Stimulated activated CD4-positive, alpha-beta T cell treated with anti-CD3 and anti-CD28 coated beads, Interleukin-4, amount 100 ng/mL, for 48 hours (primary cell): ENCODE results near the gene NEDD4L.

Experiments
- DNase-seq, 2 donors: peaks; one replicate each; pipeline ENCODE4 v3.0.0-alpha.2; 2020; ENCODE audit warnings: low read depth in 2 of 2

Gene NEDD4L

DNA sequence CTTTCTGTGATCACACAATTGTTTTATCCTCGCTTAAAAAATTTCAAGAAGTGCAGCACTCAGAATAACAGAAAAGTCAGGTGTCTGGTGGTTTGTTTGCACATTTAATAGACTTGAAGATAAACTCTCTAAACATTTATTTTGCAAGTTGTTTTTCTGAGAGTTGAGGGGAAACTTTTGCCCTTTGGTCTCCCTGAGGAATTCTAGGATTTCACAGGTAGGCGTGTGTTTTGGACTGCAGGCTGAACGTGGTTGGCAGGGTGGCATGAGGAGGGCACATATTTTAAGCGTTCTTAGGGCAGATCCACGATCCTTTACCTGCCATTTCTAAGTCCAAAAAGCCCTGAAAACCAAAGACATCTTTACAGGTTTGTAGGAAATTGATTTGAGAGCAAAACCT, 188.6 kb downstream of the NEDD4L start:
- no peak for DNase-seq

DNA sequence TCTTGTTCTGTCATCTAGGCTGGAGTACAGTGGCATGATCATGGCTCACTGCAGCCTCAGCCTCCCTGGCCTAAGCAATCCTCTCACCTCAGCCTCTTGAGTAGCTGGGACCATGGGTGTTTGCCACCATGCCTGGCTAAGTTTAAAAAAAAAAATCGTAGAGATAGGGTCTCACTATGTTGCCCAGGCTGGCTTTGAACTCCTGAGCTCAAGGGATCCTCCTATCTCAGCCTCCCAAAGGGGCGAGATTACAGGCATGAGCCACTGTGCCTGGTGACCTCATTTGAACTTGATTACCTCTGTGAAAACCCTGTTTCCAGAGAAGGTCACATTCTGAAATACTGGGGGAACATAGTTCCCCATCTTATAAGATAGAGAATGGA, 190.3 kb downstream of the NEDD4L start:
- DNase-seq, result no peak

DNA sequence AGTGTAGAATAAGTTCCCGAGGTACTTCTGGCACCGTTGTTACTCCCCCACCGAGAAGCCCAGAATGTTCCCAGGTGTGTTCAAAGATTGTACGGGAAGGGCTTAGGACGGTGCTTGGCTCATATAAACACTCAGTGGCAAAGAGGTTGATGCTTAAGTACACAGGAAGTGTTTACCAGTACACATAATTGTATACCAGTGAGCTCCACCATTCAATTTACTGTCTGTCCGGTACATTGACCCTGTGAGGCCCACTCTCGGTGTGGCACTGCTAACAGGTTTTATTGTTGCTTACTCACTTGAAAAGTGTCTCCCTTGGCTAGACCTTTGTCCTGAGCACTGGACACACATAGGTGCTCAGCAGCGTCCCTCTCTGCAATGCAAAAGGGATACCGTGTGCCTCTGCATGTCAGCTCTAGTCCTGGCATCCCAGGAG, 191.0 kb downstream of the NEDD4L start:
- DNase-seq, result no peak

DNA sequence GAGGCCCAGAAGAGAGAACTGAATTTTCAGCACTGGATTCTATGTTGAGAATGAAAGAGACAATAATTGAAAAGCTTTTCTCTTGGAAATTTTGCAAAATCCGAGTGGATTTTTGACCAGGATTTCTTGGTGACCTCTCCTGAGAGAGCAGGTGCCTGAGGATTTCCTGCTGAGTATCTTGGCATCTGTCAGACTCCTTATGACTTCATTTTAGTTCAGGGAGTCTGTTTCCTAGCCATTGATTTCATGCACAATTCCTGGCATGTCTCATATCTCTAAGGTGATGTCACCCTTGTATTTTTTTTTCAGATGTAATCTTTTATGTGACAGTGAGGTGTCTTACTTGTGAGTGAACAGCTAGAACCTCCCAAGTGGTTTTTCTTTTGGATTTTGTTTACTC, 195.9 kb downstream of the NEDD4L start:
- DNase-seq, result no peak

DNA sequence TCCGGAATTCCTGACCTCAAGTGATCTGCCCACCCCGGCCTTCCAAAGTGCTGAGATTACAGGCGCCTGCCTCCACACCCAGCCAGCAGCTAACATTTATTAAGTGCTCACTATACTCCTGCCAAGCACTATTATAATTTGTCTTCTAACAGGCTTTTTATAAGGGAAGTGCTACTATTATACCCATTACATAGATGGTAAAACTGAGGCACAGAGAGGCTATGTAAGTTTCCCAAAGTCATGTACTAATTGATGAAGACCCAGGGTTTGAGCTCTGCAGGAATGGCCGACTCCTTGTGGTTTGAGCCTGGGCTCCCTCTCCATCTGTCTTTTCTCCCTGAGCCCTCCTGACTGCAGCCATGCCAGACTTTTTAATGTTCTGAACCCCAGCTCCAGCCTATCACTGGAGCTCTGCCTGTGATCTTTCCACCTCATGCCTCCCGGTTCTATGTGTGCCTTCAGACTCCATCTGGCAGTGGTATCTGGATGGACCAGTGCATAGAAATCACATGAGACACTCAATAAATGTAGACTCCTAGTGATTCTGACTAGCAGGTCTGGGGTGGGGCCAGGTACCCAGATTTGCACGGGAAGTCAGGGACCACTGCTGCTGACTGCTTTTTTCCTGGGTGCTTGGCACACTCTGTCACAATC, 197.1 kb downstream of the NEDD4L start:
- DNase-seq, result no peak

DNA sequence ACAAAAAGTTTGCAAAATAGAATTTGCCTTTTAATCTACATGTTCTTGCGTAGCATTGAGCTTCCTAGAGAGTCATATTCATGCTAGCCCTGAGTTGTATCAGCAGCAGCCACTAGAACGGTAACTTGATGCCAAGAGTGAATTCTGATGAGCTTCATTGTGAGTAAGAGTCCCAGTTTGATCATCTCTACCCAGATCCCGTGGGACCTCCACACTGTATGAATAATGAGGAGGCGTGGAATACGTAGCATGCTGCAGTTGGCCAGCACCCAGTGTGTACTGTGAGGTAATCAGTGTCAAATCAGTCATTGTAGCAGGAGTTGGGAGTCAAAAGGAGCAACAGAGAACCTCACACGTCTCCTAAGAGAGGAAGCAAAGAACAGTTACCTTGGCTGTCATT, 197.9 kb downstream of the NEDD4L start:
- DNase-seq, result no peak

DNA sequence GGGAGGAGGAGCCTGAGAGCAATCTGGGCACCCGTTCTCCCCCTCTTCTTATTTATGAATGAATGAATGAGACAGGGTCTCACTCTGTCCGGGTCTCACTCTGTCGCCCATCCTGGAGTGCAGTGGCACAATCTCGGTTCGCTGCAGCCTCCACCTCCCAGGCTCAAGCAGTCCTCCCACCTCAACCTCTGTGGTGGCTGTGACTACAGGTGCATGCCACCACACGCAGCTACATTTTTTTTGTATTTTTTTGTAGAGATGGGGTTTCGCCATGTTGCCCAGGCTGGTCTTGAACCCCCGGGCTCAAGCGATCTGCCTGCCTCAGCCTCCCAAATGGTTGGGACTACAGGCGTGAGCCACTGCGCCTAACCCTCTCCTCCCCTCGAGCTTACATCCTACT, 198.4 kb downstream of the NEDD4L start:
- DNase-seq, result no peak

DNA sequence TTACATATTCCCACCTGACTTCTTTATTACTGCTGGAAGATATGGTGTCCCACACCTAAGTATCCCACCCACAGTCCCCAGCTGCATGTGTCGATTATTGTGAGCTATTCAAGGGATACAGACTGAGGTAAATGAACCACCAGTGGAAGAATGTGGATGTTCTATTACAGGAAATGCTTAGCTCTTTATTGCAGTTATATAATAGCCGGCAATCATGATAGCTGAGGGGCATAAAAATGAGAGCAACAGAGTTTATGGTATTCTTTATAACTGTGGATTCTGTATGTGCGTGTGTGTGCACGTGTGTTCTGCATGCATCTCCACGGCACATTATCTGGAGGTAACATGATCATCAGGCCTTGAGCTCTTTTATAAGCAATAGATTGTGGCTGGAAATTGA, 198.9 kb downstream of the NEDD4L start:
- DNase-seq, result no peak

DNA sequence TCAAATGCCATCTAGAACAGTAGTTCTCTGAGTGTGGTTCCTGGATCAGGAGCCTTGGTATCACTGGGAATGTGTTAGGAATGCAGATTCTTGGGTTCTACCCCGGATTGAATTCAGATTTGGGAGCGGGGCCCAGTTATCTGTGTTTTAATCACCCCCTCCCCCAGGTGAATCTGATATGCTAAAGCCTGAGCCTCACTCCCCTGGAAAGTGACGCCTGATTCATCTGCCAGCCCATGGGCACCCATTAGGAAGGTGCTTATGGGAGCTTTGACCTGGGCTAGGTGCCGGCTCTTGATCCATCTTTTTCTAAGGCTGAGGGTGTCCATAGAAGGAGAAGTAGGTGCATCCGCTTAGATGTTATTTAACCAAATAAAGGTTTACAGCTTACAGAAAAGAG, 199.4 kb downstream of the NEDD4L start:
- no peak for DNase-seq

DNA sequence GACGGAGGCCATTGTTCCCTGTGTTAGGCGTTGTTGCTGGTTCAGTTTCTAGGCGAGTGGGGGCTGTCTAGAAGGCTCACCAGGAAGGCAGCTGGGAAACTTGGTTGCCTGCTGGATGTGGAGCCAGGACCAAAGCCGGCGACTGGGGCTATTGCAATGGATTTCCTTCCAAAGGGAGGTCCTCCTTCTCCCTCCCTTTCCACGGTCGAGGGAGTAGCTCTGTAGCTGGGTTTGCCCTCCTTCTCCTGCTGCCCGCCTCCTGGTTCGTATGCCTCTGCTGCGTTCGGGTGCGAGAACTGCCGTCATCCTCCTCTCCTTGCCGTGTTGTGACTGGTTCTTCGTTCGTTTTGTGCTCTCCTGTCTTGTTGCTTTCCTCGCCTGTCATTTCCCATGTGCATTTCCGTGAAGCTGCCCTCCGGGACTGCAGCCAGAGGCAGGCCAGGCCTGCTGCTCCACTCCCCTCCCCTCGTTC, 203.4 kb downstream of the NEDD4L start:
- no peak for DNase-seq

DNA sequence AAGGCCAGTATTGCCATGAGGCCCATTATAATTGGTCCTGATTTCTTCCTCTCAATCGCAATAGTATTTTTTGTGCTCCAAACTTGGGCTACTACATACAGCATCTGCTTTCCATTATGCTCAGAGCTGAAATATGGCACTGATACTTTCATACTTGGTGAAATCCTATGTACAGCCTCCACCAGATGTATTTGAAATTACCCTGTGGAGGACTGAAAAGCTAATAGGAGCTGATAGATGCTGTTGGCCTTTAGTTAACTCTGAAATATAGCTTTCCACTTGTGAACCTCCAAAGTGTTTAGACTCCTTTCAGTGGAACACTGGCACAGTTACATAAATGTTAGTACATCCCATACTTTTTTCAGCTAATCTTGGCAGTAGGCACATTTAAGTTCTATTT, 205.7 kb downstream of the NEDD4L start:
- no peak for DNase-seq

DNA sequence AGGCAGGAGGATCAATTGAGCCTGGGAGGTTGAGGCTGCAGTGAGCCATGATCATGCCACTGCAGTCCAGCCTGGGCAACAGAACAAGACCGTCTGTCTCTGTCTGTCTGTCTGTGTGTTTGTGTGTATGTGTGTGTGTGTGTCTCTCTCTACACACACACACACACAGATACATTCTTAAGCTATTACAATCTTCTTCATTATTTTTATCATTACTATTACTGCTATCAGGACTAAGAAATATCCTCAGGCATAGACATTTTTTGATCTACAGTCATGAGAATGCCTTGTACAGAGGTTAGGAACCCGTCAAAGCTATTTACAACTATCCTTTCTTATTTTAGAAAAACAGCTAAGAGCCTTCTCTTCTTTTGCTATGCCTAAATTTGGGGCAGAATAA, 207.4 kb downstream of the NEDD4L start:
- no peak for DNase-seq

DNA sequence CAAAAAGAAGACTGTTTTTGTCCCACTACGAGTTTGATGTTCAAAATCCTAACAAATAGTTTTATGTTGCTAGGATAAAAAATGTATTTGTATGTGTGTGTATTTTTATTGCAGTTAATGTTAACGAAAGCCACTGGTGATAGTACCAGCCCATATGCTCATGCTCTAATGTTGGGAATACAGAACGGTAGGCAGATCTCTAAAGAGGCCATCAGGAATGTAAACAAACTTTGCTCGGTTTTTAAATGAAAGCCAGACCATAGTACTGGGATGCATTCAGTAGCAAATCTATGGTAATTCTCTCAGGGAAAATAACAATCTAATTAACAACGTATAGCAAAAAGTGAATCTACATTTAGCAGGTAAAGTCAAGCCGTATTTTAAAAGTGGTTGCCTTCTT, 208.1 kb downstream of the NEDD4L start:
- no peak for DNase-seq

DNA sequence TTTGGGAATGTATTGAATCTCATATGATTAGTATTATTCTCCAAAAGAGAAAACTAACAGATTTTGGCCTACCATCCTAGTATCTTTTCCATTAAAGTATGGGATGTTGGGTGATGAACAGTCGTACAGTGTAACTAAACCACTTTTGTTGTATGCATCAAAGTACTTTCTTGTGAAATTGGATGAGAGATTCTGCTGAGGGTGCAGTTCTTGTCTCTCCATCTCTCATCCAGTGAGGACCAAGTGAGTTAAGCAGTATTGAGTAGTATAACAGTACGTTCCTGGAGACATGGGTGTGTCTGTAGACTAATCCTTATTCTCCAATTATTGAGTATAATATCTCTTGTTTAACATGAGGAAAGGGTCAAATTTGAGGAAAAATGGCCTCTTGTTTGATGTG, 209.3 kb downstream of the NEDD4L start:
- DNase-seq, result no peak

DNA sequence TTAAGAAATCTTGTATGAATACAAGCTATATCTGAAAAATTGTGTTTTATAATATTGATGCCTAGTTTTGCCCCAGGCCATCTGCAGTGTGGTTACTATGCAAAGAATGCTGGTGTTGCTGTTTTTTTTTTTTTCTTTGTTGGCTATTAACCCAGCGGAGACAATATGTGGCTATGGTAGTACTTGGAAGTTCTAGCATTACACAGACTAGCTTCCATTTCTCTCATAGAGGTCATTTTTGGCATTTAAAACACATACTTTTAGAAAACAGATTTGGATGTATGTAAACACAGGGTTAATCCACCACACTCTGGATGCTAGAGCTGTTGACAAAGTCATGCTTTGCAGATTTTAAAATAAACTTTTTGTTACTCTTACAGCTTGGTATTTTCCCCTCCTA, 209.8 kb downstream of the NEDD4L start:
- no peak for DNase-seq

DNA sequence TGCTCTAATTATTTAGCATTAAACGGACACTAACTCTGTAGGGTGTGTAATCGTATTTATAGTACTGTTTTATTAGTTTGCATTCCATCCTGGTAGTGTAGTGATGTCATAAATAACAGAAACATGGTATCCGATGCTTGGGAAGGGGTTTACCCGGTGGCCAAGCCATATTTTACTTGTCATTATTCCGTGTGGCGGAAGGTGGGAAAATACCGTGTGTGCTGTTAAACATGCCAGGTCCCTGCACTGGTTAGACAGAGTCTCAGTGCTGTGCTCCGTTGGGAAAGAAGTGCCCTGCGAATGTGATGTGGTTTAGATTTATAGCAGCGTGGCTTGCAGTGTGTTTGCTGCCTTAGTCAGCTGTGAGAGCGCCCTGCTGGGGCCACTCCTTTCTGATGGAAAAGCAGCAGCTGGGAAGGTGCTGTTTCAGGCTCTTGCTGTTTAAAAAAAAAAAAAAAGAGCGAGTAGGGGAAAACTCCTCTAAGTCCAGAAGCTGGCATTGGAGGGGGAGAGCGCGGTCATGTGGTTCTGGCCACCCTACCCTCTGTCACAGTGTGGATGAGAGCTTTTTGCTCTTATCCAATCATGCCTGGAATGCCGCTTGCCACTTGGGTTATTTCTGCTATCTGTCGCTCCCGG, 211.0 kb downstream of the NEDD4L start:
- no peak for DNase-seq

DNA sequence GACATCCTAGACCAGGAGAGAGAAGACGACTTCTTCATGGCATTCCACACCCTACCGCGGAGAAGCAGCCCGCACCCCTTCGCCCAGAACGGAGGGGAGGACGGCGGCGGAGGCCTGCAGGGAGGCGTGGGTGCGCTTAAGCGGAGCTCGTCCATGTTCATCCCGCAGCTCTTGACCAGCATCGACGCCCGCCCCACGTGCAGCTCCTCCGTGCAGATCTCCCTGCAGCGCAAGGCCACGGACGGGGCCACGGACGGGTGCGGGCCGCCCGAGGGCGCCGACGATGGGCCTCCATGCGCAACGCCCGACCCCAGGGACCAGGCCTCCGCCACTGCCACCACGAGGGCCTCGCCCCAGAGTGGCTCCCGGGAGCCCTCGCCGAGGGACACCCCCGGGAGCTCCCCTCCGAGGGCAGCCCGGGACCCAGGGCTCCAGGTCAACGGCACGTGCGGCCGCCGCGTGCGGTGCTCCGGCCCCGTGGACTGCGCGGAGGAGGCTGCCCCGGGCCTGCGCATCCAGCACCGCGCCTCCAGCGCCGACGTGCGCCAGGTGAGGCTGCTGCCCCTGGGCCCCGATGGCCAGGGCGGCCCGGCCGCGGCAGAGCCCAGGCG, 211.8 kb downstream of the NEDD4L start:
- DNase-seq, result no peak

DNA sequence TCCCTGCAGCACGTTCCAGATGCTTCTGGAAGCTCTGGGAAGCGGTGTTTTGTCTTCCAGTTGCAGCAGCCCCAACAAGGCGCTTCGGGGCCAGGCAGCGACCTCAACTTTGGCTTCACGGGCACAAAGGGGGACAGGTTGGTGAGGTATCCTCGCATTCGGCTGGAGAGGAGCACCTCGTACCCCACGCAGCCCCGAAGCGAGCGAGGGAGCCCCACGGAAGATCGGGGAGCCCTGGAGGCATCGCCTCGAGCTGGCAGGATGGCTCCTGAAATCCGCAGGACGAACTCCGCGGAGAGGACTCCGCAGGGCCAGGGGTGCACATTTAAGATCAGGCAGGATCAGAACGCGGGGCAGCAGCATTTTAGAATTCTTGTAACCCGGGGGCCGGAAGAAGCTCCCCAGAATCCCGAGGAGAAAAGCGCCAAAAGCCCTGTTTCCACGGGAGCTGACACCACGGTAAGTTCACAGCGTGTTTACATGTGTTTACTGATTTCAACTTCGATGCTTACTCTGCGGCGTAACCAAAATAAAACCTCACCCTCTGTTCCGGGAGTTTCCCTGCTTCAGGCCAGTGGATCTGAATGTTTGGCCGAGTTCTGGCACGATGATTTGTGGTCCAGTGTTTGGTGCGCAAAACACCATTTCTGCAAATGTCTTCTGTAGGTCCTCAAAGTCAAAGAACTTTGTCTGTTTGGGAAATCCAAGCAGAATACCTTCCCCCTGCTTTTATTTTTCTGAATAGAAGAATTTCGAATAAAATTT, 212.5 kb downstream of the NEDD4L start:
- DNase-seq, result no peak

DNA sequence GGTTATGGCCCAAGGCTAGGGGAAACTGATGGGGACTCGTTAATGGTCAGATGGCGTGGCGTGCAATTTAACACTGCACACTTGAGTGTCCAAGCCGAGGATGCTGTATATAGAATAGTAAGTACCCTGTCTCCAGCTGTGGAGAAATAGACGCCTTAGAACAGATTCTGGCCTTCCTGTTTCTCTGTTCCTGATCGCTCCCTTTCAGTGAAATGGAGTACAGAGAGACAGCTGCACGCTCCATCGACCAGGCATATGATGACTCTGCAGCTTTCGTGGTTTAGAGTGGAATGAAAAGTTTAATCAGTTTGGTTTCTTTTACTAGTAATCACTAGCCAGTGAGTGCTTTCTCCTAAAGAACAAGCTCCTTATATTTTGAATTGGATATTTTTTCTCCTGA, 213.4 kb downstream of the NEDD4L start:
- no peak for DNase-seq

DNA sequence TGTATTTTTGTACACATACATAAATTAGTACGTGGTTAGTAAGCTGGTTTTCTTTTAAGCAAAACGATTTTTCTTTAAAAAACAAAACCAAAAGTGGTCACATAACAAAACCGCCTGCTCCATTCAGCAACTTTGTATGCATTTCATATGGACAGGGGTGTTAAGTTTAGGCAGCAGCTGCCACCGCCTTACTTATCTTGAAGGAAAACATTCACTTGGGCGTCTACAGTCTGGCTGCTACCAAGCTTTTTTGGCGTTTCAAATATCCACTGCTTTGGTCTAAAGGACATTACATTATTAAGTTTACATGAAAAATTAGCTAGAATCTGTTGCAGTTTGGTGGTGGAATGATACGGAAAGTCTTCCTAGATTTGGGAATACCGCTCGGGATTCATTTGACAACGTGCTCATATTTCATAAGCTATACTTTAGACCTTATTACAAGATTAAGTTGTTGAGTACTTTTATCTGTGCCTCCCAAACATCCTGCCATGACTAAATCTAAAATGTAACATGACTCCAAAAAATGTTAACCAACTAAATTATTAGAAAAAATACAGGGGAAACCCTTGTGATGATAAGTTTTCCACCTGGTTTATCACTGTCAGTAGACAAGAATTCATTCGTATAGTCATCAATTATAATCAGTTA, 214.8 kb downstream of the NEDD4L start:
- DNase-seq, result no peak

DNA sequence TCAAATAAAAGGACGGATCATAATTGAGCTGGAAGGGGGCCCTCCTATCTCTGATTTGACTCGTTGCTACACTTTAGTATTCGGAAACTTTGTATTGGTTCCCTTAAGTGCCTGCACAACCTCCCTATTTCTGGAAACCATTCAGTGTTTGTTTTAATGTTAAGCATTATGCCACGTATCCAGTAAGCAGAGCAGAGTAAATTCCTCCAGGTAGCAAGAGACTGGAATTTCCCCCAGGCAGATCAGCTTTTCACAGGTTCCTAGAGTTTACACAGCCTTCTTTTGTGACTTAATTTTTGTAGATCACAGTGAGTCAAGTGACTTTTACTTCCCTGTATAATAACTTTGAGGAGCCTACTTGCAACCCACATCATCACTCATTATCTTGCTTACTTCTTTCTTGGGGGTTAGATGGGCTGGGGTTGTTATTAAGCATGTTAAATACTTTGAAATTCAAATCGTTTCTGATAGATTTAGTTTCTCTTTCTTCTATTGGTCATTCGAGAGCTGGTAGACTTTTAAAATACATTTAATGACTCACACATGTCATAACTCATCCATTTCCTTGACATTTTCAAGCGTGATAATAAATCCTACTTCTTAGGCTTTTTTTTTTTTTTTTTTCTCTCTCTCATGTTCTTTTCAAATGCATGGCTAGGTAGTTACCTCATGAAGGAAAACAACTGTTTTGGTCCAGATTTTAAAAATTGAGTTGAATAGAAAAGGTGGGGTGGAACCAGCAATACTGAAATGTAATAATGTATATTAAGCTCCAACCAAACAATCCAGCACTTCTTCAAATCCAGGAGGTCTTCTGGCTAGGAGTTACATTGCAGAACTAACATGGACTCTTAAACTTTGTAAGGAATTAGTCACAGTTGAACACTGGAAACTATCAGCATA, 219.3 kb downstream of the NEDD4L start:
- DNase-seq, result no peak
